ENCODE data around the gene PRKCQ.

The PRKCQ gene

GRCh38 chr10:6516929-6517284 is 63.2 kb downstream of the PRKCQ start:
- no peak for DNase-seq

GRCh38 chr10:6516281-6516928 is 63.7 kb downstream of the PRKCQ start:
- no peak for DNase-seq

- DNase-seq = no peak
Measured at GRCh38 chr10:6514844-6515780, 65.0 kb downstream of the PRKCQ start.

GRCh38 chr10:6514180-6514579 is 65.9 kb downstream of the PRKCQ start:
- no peak for DNase-seq

- DNase-seq = no peak
Measured at GRCh38 chr10:6513476-6513875, 66.6 kb downstream of the PRKCQ start.

GRCh38 chr10:6512182-6512581 is 67.9 kb downstream of the PRKCQ start:
- DNase-seq = no peak

- DNase-seq = no peak
Measured at GRCh38 chr10:6511347-6511746, 68.7 kb downstream of the PRKCQ start.

- DNase-seq = no peak
Measured at GRCh38 chr10:6507311-6507710, 72.8 kb downstream of the PRKCQ start.

- no peak for DNase-seq
Measured at GRCh38 chr10:6505300-6505699, 74.8 kb downstream of the PRKCQ start.

- DNase-seq = no peak
Measured at GRCh38 chr10:6504296-6504695, 75.8 kb downstream of the PRKCQ start.

- DNase-seq = no peak
Measured at GRCh38 chr10:6503171-6503570, 76.9 kb downstream of the PRKCQ start.

- DNase-seq = no peak
Measured at GRCh38 chr10:6501931-6502330, 78.1 kb downstream of the PRKCQ start.

- DNase-seq = no peak
Measured at GRCh38 chr10:6499974-6500373, 80.1 kb downstream of the PRKCQ start.

- no peak for DNase-seq
Measured at GRCh38 chr10:6498771-6499170, 81.3 kb downstream of the PRKCQ start.

- DNase-seq = no peak
Measured at GRCh38 chr10:6497620-6498019, 82.5 kb downstream of the PRKCQ start.

GRCh38 chr10:6494936-6495592 is 85.0 kb downstream of the PRKCQ start:
- no peak for DNase-seq

GRCh38 chr10:6494442-6494819 is 85.6 kb downstream of the PRKCQ start:
- no peak for DNase-seq

- DNase-seq = no peak
Measured at GRCh38 chr10:6493521-6494441, 86.3 kb downstream of the PRKCQ start.

GRCh38 chr10:6492896-6493295 is 87.2 kb downstream of the PRKCQ start:
- no peak for DNase-seq

GRCh38 chr10:6491841-6492609 is 88.1 kb downstream of the PRKCQ start:
- no peak for DNase-seq

- DNase-seq = no peak
Measured at GRCh38 chr10:6490614-6491013, 89.5 kb downstream of the PRKCQ start.

GRCh38 chr10:6487920-6488319 is 92.2 kb downstream of the PRKCQ start:
- DNase-seq = no peak

Data from amniotic stem cell (primary cell).